ENCODE results near the gene MEGF6.
A peak's percentile ranks its signal among the peaks of the same experiment; 100 is the strongest.

MEGF6 gene

GRCh38 chr1:3454811-3455618, 156.3 kb downstream of the MEGF6 start:
- DNase-seq = peak; percentile 23

- DNase-seq = peak; percentile 61
Measured at GRCh38 chr1:3453891-3454810, 157.2 kb downstream of the MEGF6 start, which contains the start of gene ARHGEF16. Gene ARHGEF16 (plus strand): TSS chr1:3454665. CDS start chr1:3463085, 8,420 bp downstream.

DNA sequence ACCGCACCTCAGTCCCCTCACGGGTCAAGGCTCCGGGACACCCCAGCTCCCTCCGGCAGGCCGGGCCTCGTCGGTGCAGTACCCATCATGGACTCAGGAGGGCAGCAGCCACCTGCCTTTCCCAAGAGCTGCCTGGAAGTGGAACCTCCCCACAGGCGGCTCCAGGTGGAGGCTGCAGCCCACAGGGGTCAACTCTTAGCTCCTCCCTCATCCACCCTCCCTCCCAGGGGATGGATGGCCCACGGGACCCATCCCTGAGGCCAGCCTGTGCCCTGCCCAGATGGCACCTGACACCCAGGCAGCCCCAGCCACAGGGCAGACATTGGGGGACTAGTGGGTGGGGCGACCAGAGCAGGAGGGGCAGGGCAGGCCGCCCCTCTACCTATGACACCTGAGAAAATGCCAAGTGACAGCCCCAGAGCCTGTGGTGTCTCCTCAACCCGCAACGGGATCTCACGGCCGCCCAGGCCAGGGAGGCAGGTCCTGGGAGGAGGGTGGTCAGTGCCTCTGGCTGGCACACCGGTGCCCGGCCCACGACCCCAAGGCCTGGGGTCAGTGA, 158.0 kb downstream of the MEGF6 start:
- DNase-seq = peak; percentile 84

GRCh38 chr1:3452866-3453175, 158.5 kb downstream of the MEGF6 start:
- DNase-seq = peak; percentile 9

GRCh38 chr1:3451994-3452865, 159.1 kb downstream of the MEGF6 start:
- DNase-seq = no peak

GRCh38 chr1:3450983-3451382, 160.3 kb downstream of the MEGF6 start:
- no peak for DNase-seq

DNA sequence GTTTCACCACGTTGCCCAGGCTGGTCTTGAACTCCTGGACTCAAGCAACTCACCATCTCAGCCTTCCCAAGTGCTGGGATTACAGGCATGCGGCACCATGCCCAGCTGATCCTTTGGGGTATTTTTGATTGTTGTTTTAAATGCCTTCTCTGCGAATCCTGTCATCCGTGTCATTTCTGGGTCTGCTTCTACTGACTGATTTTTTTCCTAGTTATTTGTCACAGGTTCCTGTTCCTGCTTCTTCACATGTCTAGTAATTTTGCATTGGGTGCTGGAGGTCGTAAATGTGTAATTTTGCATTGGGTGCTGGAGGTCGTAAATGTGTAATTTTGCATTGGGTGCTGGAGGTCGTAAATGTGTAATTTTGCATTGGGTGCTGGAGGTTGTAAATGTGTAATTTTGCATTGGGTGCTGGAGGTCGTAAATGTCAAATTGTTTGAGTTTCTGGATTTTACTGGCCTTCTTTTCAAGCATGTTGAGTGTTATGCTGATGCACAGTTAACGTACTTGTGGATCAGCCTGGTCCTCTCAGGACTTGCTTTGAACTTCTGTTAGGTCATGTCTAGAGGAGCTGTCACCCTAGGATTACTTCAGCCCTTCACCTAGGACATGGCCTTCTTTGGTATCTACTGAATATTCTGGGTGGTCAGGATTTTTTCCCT, 161.0 kb downstream of the MEGF6 start:
- no peak for DNase-seq

DNA sequence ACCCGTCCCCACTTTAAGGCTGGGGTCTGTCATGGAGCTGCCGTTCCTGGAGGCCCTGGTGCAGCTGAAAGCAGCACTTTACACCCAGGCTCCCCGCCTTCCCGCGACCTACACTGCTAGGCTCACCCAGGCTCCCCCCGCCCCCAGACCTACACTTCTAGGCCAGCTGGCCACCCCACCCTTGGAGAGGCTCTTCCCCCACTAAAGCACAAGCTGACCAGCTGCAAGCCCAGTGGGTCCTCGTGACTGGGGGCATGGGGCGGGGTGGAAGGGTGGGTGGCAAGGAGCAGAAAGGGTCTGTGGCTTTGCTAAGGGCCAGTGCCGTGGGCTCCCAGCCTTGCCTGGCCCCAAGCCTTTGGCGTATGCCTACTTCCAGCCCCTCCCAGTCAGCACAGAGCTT, 166.6 kb downstream of the MEGF6 start:
- DNase-seq = no peak

GRCh38 chr1:3444298-3444697, 167.0 kb downstream of the MEGF6 start:
- no peak for DNase-seq

GRCh38 chr1:3443807-3444206, 167.5 kb downstream of the MEGF6 start:
- DNase-seq = no peak

- no peak for DNase-seq
Measured at GRCh38 chr1:3442901-3443300, 168.4 kb downstream of the MEGF6 start.

DNA sequence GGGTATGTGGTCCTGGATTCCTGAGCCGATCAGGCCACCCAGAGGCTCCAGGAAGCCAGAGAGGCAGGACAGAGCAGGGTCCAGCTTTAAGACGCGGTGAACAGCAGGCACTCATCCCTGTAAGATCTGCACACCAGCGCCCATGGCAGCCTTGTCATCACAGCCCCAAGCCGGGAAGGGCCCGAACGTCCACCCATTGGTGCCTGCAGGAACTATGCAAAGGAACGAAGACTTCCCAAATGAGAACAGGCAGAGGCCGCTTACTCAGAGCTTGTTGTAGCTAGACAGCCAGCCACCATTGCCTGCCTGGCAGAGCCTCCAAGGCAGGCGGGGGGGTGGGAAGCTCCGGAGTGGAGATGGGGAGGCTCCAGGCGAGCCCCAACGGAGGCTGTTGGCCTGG, 169.0 kb downstream of the MEGF6 start:
- DNase-seq = no peak

DNA sequence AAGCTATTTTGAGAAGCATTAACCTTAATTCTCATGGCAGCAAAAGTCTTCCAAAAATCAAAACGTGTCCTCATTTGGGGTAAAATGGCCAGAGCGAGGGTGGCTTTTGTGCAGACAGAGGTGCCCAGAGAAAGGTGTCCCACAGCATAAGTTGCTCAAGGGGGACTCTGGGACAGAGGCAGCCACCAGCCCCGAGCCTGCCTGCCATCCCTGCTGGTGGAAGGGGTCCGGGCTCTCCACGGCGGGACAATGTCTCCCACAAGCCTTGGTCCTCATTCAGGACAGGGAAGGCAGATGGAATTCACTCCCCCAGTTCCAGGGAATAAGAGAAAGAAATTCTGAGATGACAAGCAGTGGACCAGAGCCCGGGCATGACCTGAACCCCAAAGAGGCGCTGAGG, 169.4 kb downstream of the MEGF6 start:
- DNase-seq = no peak

DNA sequence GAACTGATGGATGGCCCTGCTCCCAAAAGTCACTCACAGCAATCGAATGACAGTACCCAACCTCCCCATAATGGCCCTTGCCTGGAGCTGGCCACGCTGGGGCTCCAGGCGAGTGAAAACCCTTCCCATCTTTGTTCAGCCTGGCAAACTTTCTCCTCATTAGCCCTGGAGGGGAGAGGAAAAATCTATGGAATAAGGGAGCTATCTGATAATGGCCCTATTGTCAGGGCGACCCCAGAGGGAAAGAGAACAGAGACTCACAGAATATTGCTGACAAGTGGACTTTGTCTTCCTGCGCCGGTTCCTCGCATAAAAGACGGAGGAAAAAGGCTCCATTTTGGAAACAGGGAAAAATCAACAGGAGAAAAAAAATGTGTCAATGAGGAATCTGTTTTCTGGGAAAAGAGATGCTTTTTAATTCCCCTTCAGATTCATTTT, 169.9 kb downstream of the MEGF6 start:
- no peak for DNase-seq

DNA sequence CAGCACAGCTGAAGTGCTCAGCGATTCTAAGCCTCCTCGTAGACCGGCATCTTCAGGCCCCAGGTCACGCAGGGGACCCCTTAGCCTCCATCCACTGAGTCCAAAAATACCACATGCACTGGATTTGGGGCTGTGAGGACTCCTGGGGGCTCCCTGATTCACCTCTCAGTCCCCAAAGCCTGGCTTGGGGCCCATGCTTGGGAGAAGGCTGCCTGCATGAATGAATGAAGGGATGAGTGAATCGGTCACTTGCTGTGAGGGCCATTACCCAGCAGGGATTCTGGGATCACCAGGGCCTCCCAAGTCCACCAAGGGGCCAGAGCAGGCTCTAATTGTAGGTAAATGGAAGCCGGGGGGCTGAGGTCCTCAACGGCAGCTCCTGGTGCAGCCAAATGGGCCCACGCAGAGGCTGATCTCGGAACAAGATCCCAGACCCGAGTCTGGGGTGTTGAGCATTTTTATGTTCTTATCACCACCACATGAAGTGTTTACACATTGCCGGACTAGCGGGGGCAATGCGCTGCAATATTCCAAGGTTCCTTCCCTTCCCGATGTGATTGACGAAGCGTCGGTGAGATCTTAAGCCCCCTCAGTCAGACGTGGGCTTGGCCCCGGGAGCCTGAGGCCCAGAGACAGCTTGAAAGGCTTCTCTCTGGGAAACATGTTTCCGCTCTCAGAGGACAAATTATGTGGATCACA, 170.4 kb downstream of the MEGF6 start:
- no peak for DNase-seq

DNA sequence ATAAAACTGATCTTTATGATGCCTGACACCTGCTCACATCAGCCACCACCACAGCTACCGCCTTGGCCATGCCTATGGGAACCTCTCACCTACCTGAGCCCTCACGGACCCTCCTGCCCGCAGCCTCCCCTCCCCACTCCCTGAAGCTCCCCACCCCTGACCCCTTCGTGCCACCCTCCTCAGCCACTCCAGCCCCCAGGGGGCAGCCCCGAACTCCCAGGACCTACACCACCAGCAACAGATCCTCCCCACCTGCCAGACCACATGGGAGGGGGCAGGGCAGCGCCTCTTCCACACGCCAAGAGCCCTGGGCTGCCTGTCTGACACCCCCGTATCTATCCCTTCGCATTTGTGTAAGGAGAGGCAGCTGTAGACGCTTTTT, 171.0 kb downstream of the MEGF6 start:
- no peak for DNase-seq

All from retina (tissue), 1 donor.